ENCODE data around the gene BCHE. TPM values are rescaled to one million over a fixed set of nuclear protein-coding genes. Genes with fewer than 3 reads are reported as not detected.

The BCHE gene
- polyA plus RNA-seq, 1 donor: 11.3 TPM

DNA sequence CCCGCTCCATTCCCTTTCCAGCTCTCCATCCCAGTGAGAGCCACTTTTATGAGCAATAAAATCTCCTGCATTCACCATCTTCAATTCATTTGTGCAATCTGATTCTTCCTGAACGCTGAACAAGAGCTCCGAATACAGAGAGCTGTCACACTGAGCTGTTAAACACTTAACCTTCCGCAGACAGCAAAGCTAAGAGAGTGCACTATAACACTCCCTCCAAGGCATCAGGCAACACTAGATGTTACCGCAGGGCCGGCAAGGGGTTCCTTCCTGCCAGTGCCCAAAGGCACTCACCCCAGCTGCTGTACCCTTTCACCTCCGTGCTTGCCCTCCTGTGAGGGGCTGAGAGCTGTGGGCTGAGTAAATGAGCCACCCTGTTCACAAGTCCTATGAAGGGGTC lies 85.6 kb downstream of the BCHE start:
- DNase-seq: no peak

DNA sequence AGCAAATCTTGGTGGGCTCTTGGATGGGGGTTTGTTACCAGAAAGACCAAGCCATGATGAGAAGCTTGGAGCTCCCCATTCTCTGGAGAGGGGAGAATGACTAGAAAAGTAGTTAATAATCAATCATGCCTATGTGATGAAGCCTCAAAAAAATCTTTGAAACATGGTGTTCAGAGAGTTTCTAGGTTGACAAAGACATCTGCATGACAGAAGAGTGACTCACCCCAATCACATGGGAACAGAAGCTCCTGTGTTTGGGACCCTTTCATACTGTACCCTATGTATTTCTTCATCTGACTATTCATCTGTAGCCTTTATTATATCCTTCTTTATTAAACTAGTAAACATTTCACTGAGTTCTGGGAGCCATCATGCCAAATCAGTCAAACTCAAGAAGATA lies 87.4 kb downstream of the BCHE start:
- DNase-seq: no peak

DNA sequence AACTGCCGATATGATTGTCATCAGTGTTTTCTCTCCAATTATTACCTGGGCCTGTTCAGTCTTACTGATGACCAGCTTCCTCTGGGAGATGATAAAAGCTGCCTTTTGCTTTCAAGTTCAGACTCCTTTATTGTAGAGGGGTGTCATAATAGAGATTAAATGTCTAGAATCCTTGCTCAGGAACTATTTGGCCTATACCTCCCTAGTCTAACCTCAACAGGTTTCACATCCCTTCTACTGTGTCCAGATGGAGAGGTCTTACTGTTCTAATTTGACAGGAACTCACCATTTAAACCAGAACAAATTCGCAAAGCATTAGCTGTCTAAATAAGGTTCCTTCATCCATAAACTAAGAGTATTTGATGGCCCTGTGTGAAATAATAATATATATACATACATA lies 88.0 kb downstream of the BCHE start:
- no peak for DNase-seq

DNA sequence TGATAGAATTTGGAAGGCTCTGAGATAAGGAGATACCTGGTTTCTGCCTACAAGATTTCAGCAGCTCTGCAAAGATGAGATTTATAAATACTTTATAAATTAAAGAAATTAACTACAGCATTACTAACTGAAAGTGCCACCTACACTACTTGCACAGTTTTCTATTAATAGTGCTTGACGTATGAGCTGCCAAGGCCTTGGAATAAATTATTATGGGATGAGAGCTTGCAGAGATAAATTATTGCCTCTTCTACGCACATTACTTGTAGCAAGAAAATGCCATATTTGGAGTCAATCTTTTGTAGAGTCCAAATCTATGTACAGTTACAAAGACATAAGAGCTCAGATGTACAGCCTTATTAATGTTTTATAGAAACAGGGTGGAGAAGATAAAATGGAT lies 89.1 kb downstream of the BCHE start:
- no peak for DNase-seq

DNA sequence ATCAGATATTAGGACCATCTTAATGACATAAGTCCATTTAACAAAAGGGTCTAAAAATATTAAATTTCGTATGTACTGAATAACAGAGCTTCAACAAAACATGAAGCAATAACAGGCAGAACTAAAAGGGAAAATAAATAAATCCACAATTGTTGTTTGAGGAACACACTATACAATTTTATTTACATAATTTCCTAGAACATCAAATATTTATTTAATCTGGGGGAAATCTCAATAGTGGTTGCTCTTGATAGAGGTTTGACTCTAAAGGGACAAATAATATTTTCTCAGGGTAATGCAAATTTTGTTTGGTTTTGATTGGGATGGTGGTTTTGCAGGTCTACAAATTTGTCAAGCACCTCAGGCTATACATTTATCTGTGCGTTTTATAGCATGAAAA lies 90.3 kb downstream of the BCHE start:
- DNase-seq: no peak

DNA sequence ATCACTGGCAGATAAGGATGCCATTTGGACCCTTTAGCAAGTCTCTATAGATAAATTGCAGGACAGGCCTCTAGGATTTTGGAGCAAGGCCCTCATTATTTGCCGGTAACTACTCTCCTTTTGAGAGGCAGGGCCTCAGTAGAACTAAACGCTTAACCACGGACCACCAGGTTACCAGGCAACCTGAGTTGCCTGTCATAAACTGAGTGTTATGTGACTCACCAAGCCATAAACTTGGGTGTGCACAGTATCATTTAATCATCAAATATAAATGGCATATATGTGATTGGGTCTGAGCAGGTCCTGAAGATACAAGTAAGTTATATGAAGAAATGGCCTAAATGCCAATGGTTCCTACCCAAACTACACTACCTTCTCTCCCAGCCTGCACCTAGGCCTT lies 93.2 kb downstream of the BCHE start:
- DNase-seq: no peak

DNA sequence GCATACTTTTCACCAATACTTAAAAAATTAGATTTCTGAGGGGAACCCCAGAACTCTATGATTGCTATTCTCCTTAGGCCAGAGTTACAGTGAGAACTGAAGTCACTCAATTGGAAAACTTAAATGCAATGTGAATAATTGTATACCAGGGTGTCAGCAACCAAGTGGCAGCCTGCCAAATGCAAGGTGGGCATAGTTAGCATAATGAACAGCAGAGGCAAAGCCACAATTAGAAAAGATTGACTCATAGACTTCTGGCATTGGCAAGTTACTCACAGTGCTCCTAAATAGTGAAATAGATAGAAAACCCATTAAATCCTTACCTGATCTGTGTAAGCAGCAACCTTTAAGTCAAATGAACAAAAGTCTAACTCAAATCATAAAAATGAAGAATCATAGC lies 94.9 kb downstream of the BCHE start:
- peak; percentile 2 for DNase-seq

DNA sequence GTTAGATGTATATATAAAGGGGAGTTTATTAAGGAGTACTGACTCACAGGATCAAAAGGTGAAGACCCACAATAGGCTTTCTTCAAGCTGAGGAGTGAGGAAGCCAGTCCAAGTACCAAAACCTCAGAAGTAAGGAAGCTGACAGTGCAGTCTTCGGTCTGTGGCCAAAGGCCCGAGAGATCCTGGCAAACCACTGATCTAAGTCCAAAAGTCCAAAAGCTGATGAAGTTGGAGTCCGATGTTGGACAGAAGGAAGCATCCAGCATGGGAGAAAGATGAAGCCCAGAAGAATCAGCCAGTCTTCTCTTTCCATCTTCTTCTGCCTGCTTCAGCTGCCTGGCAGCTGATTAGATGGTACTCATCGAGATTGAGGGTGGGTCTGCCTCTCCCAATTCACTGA lies 107.5 kb downstream of the BCHE start:
- DNase-seq: no peak

DNA sequence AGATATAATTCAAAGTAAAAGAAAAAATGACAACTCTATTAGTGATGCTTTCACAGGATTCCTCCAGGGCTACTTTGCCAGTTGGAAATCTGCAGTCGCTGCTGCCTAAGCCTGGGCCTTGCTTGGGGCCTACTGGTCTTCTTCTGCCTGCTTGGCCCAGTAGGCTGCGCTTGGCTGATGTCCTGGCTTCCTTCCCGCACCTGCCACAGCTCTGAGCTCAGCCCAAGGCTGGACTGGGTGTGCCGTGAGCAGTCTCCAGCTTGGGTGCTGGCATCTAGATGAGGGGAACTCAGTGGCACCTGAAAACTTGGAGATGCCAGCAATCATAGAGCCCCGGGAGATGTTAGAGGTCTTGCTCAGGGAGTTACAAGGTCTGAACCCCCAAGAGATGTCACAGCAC lies 108.3 kb downstream of the BCHE start:
- DNase-seq: no peak

DNA sequence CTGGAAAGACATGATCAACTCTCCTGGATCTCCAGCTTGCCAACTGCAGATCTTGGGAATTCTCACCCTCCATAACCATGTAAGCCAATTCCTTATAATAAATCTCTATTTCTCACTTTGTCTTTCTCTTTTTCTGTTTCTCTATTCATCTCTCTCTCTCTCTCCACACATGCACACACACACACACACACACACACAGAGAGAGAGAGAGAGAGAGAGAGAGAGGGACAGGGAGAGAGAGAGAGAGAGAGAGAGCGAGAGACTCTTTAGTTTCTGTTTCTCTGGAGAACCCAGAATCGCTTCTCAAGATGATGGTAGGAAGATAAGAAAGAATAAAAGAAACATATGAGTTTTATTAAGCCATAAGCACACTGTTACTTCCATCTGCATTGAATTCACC lies 111.9 kb downstream of the BCHE start:
- no peak for DNase-seq

Measured in left kidney (tissue), 2 donors.